Activated B cell treated with CpG ODN at 0.5 μM for 24 hours (primary cell): ENCODE results near the gene SLC4A5. TPM values are rescaled to one million over a fixed set of nuclear protein-coding genes. Genes with fewer than 3 reads are reported as not detected.

Experiments
- ATAC-seq: fragments of 200-7000 bp; cut with Tn5 transposase; one replicate; pipeline ENCODE4 v1.10.0; 2021; ENCODE audit warnings: low read depth, mild to moderate bottlenecking, moderate library complexity
- CTCF ChIA-PET: fragments of 350-600 bp; sonication (Branson Sonifier 250); formaldehyde crosslinking; loops from one replicate; lab custom pipeline; 2021; ENCODE audit warnings: antibody characterized with exemption; lab: Charles Lee
- POLR2A ChIA-PET: fragments of 350-600 bp; sonication (Branson Sonifier 250); formaldehyde crosslinking; loops from one replicate; lab custom pipeline; 2021; ENCODE audit warnings: antibody characterized with exemption; lab: Charles Lee
- DNase-seq: peaks from one replicate; pipeline ENCODE4 v3.0.0; 2022
- H3K27ac Mint-ChIP-seq: one replicate; pipeline ENCODE4 v1.8.0; 2020; ENCODE audit warnings: mixed read lengths
- H3K27me3 Mint-ChIP-seq: one replicate; pipeline ENCODE4 v1.8.0; 2021; ENCODE audit warnings: mixed read lengths
- H3K36me3 Mint-ChIP-seq: one replicate; pipeline ENCODE4 v1.8.0; 2021; ENCODE audit warnings: low read depth, mixed read lengths
- H3K4me1 Mint-ChIP-seq: one replicate; pipeline ENCODE4 v1.8.0; 2021; ENCODE audit warnings: mixed read lengths
- H3K4me3 Mint-ChIP-seq: one replicate; pipeline ENCODE4 v1.8.0; 2020; ENCODE audit warnings: mild to moderate bottlenecking, mixed read lengths
- H3K9me3 Mint-ChIP-seq: one replicate; pipeline ENCODE4 v1.8.0; 2020; ENCODE audit warnings: mixed read lengths
- intact Hi-C: fragments of 100-400 bp; cut with micrococcal nuclease; formaldehyde crosslinking; loops from one replicate; pipeline ENCODE4 v1.15.1; 2024
- total RNA-seq: library from RNA; stranded (reverse); gene quantifications from 2 replicates; pipeline ENCODE4 v1.2.3, GENCODE V29; 2022
- TF ChIP-seq, protein P1 (sequence below): fragments of 200-600 bp; IDR thresholded peaks from one replicate; pipeline ENCODE4 v1.8.0; 2022; ENCODE audit warnings: antibody characterized with exemption, mild to moderate bottlenecking

Gene SLC4A5
- total RNA-seq, 1 donor from 2014 or later = 5.9 TPM

DNA sequence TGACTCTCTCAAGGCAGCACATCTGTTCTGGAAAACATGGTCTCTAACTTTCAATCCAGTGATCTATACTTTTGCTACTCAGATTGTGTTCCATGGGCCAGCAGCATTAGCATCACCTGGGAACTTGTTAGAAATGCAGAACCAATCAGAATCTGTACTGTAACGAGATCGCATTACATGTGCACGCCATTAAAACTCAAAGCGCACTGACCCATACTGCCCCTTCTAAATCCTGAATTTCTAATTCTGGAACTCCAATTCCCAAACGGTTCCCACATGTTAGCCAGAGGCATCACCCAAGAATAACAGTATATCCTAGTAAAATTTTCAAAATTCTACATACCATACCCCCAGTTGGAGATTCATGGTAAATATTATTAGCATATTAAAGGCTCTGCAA, 47.4 kb upstream of the SLC4A5 start:
- Mint-ChIP-seq H3K9me3 (no peaks in the 10 kb centered on the region), H3K27ac (no peak overlapping the region), H3K27me3 (peaks cover 4% of the 10 kb centered on the region), H3K4me3 (peak overlapping the region; percentile 96), H3K4me1 (peaks cover 6% of the 10 kb centered on the region), H3K36me3 (peaks cover 7% of the 10 kb centered on the region)
- ChIA-PET CTCF (interaction anchor here (0.9 to 4.0 kb wide), 8 partner anchors 10 to 566 kb away, joined by 3 to 14 read pairs (median 4); partner anchors contain the start of genes DCTN1 and MRPL53), POLR2A (interaction anchor here (0.8 to 1.9 kb wide), 6 partner anchors 31 to 212 kb away, joined by 3 to 18 read pairs (median 6); partner anchors contain the start of genes AUP1, C2orf81, HTRA2 and MOB1A)
- TF ChIP-seq, protein P1, sequence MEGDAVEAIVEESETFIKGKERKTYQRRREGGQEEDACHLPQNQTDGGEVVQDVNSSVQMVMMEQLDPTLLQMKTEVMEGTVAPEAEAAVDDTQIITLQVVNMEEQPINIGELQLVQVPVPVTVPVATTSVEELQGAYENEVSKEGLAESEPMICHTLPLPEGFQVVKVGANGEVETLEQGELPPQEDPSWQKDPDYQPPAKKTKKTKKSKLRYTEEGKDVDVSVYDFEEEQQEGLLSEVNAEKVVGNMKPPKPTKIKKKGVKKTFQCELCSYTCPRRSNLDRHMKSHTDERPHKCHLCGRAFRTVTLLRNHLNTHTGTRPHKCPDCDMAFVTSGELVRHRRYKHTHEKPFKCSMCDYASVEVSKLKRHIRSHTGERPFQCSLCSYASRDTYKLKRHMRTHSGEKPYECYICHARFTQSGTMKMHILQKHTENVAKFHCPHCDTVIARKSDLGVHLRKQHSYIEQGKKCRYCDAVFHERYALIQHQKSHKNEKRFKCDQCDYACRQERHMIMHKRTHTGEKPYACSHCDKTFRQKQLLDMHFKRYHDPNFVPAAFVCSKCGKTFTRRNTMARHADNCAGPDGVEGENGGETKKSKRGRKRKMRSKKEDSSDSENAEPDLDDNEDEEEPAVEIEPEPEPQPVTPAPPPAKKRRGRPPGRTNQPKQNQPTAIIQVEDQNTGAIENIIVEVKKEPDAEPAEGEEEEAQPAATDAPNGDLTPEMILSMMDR = no peak
- intact Hi-C loops = loop anchor here (1.0 to 2.0 kb wide), 2 partner anchors 68 to 654 kb away; partner anchors contain the start of genes TPRKB and WBP1
- no peak for DNase-seq
- no peak for ATAC-seq

DNA sequence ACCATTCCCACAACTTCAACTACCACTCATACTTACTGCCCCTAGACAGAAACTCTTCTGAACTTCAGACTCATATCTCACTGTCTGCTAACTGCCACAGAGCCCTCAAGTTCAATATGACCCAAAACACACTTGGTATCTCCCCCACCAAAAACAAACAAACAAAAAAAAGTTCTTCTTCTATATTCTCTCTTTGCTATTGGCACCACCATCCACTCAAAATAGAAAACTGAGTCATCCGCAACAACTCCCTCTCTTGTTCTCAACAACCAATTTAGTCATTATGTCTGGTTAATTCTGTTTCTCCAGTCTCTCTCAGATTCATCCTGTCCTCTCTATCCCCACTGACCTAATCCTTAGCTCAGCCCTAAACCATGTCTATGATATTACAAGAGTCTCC, 44.1 kb upstream of the SLC4A5 start:
- Mint-ChIP-seq H3K4me1 (peaks cover 6% of the 10 kb centered on the region), H3K4me3 (no peak overlapping the region), H3K9me3 (no peaks in the 10 kb centered on the region), H3K27ac (no peak overlapping the region), H3K27me3 (no peaks in the 10 kb centered on the region), H3K36me3 (peaks cover 18% of the 10 kb centered on the region)
- TF ChIP-seq, protein P1 = no peak
- ChIA-PET POLR2A (no interaction called here), CTCF (no interaction called here)
- no peak for DNase-seq
- no peak for ATAC-seq
- intact Hi-C loops = no loop called here

DNA sequence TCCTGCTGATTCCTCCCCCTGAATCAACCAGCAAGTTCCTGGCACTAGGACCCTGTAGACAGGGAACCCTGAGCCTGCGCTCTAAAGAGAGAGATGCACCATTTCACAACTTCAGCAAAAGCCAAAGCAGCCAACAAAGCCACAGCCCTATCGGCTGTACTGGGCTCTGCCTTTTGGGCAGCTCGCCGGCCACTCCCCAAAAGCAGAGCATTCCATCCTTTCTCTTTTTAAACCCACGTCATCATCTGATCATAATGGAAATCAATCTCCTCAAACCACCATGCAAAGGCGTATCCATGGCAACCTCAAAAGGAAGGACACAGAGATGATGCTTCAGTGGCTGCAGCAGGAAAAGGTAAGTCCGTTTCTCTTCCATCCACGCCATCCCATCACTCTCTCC, 42.2 kb upstream of the SLC4A5 start:
- POLR2A ChIA-PET = no interaction called here
- no peak overlapping the region for H3K27ac Mint-ChIP-seq
- peaks cover 20% of the 10 kb centered on the region for H3K36me3 Mint-ChIP-seq
- H3K9me3 Mint-ChIP-seq = no peaks in the 10 kb centered on the region
- no peak overlapping the region for H3K4me3 Mint-ChIP-seq
- ATAC-seq (no peak), DNase-seq (no peak)
- no peaks in the 10 kb centered on the region for H3K27me3 Mint-ChIP-seq
- intact Hi-C loops = no loop called here
- CTCF ChIA-PET = no interaction called here
- H3K4me1 Mint-ChIP-seq = peaks cover 12% of the 10 kb centered on the region
- TF ChIP-seq, protein P1 = no peak

DNA sequence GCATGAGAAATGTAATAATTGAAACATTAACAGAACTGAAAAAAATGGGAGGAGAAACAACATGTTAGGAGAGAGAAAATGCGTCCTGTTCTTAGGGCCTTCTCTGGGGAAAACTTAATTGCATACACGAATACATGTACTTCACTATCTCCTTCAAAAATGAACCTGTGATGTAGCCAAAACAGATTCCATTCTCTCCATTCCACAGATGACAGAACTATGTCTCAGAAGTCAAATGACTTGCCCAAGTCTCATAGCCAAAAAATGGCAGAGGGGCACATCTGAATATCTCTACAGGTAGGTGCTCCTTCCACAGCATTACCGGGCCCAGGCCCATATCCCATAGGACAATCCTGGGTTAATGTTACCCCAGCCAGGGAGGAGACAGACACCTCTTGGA, 40.8 kb upstream of the SLC4A5 start:
- Mint-ChIP-seq H3K4me3 (no peak overlapping the region), H3K27ac (no peak overlapping the region), H3K27me3 (no peaks in the 10 kb centered on the region), H3K9me3 (no peaks in the 10 kb centered on the region), H3K36me3 (peaks cover 22% of the 10 kb centered on the region), H3K4me1 (peaks cover 18% of the 10 kb centered on the region)
- intact Hi-C loops = no loop called here
- CTCF ChIA-PET = no interaction called here
- DNase-seq (no peak), ATAC-seq (no peak)
- TF ChIP-seq, protein P1 = no peak
- POLR2A ChIA-PET = no interaction called here

DNA sequence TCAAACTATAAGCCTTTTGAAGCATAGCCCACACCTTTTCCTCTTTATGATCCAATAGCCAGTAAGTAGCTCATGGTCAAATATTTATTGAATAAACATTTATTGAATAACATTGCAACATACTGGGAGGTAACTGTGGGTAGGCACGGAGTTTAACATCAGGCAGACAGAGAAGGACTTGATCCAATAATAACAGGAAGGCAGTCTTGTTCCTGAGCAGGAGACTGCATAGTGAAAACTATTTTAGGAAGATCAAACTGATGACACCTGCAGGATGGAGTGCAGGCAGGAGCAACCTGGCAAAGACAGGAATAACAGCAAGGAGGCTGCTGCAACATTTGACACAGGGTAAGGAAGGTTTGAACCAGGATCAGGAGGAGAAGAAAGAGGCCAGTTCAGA, 40.0 kb upstream of the SLC4A5 start:
- H3K36me3 Mint-ChIP-seq = peaks cover 22% of the 10 kb centered on the region
- POLR2A ChIA-PET = interaction anchor here (0.7 kb wide), 1 partner anchor 100 kb away, joined by 3 read pairs; no protein-coding TSS in a partner anchor
- no peak overlapping the region for H3K4me3 Mint-ChIP-seq
- H3K9me3 Mint-ChIP-seq = no peaks in the 10 kb centered on the region
- H3K27me3 Mint-ChIP-seq = no peaks in the 10 kb centered on the region
- intact Hi-C loops = no loop called here
- DNase-seq (no peak), ATAC-seq (no peak)
- H3K4me1 Mint-ChIP-seq = peaks cover 18% of the 10 kb centered on the region
- TF ChIP-seq, protein P1 = no peak
- CTCF ChIA-PET = interaction anchor here (0.7 kb wide), 1 partner anchor 9 kb away, joined by 3 read pairs; no protein-coding TSS in a partner anchor
- no peak overlapping the region for H3K27ac Mint-ChIP-seq
